GM19240 (cell line): ENCODE data around the gene ZNF850.

Experiments
- DNase-seq: peaks from one replicate; pipeline ENCODE4 v3.0.0; 2011; ENCODE audit warnings: low spot score; ENCODE audit not compliant: insufficient read length

ZNF850 gene

GRCh38 chr19:36707134-36707533 is 65.5 kb downstream of the ZNF850 start:
- DNase-seq: no peak

GRCh38 chr19:36688058-36688457 is 84.5 kb downstream of the ZNF850 start:
- no peak for DNase-seq

- DNase-seq: peak; percentile 84
Measured at GRCh38 chr19:36687214-36688056, 85.2 kb downstream of the ZNF850 start, which contains the start of gene ZNF567. TSS of gene ZNF567 (plus strand) at chr19:36687612. CDS start at chr19:36694868, 7,256 bp downstream.

GRCh38 chr19:36686365-36687213 is 86.0 kb downstream of the ZNF850 start:
- DNase-seq: no peak

- no peak for DNase-seq
Measured at GRCh38 chr19:36685835-36686234, 86.8 kb downstream of the ZNF850 start.

GRCh38 chr19:36679455-36679854 is 93.2 kb downstream of the ZNF850 start:
- DNase-seq: no peak

GRCh38 chr19:36674201-36674600 is 98.4 kb downstream of the ZNF850 start:
- no peak for DNase-seq

- no peak for DNase-seq
Measured at GRCh38 chr19:36672368-36672767, 100.2 kb downstream of the ZNF850 start.

- DNase-seq: no peak
Measured at GRCh38 chr19:36668646-36669045, 104.0 kb downstream of the ZNF850 start.

- DNase-seq: no peak
Measured at GRCh38 chr19:36665832-36666231, 106.8 kb downstream of the ZNF850 start.
